Activated gamma-delta T cell (primary cell): Measurements from ENCODE around the gene ZNF385B.

Experiments used
- DNase-seq: peaks from one replicate; lab custom pipeline; 2025; lab: John Stamatoyannopoulos, UW

The ZNF385B gene

DNA sequence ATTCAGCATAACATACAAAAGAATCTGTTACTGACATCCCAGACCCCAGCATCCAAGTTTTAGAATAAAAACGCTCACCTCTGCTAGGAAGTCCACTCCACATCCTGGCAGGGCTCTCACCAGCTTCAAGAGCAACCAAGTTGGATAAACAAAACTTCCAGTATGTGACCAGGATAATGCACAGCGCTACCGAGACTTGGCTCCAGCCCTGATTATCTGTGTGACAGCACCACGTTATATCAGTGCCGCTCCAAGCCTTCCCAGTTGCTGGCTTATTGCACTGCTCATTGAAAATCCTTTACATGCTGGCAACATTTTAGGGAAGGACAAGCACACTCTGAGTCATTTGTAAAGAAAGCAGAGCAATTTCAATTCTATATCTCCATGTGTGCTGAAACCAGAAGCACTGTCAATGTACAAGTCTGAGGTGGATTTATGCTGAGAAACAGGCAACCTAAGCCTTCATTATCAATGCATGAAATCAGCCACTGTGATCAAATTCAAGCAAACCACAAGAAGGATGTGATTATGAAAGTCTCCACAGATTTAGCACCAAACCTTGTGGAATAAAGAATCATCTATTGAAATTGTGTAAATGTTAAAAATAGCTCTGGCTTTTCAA lies 115.7 kb downstream of the ZNF385B start:
- no peak for DNase-seq

GRCh38 chr2:179744401-179744800 lies 117.0 kb downstream of the ZNF385B start:
- DNase-seq: no peak

- DNase-seq: no peak
Observed at GRCh38 chr2:179741317-179741716, 120.1 kb downstream of the ZNF385B start.

DNA sequence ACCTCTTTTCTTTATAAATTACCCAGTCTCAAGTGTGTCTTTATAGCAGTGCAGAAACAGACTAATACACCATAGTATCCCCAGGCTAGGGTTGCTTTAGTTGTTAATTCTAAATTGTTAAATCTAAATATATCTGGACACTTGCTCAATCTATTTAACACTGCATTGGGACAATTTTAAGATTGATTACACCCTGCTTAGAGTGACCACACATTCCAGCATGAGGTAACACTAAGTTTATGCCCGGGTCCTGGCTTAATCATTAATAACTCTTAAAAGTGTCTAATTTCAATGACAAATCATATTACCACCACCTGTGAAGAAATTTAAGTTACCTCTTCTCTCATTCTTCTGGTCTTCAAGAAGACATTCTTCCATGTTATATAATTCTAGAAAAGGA lies 131.4 kb downstream of the ZNF385B start:
- no peak for DNase-seq

- no peak for DNase-seq
Observed at GRCh38 chr2:179726461-179727180, 134.8 kb downstream of the ZNF385B start.

GRCh38 chr2:179724403-179724802 lies 137.0 kb downstream of the ZNF385B start:
- no peak for DNase-seq

DNA sequence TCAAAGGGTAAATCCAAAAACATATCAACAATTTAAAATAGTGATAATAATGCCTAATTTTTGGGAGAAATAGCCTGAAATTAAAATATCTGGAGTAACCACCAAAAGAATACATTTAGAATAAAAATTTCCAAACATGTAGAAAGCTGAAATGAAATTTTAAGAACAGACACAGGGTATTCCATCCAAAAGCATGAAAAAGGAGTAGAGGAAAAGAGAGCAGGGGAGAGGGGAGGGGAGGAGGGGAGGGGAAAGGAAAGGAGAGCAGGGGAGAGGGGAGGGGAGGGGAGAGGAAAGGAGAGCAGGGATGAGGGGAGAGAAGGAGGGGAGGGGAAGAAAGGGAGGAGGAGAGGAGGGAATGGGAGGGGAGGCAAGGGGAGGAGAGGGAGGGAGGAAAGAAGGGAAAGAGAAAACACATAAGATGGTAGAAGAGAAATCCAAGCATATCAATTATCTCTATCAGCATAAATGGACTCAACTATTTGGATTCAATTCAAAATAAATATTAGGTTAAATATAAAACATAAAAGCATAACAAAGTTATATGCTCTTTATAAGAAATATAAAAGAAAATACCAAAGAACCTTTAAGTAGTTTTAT lies 141.1 kb downstream of the ZNF385B start:
- DNase-seq: no peak

DNA sequence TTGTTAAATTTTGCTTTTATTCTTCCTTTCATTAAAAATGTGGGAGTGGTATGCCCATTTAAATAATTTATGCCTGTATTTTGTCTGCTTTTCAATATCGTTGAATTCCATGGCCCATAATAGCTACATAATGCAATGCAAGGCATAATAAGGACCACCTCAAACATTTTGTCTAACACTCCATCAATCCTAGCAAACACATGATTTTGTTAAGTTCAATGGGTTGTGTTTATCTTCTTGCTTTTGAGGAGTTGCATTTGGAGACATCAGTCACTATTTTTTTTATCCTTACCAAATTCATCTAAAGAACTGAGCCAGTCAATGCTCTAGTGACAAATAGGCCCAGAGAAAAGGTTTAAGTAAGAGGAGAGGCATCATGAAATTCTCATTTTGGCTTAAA lies 145.5 kb downstream of the ZNF385B start:
- no peak for DNase-seq

- DNase-seq: no peak
Observed at GRCh38 chr2:179715196-179715595, 146.2 kb downstream of the ZNF385B start.

GRCh38 chr2:179712825-179713224 lies 148.6 kb downstream of the ZNF385B start:
- DNase-seq: no peak

DNA sequence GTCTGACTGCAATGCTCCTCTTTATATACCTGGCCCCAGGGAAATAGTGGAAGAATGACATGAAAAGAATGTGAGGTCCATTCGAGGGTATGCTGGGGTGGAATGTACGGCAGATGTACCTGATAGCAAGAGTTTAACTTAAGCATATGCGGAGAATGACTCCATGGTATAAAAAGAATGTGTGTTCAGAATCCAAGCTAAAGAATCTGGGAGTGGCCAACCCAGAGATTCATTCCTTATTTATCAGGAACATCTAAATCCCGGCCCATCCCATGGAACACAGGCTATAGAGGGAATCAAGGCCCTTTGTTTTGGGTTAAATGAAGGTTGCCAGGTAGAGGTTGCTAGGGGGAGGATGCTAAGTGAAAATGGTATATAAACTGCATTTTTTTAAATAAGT lies 150.0 kb downstream of the ZNF385B start:
- DNase-seq: no peak

DNA sequence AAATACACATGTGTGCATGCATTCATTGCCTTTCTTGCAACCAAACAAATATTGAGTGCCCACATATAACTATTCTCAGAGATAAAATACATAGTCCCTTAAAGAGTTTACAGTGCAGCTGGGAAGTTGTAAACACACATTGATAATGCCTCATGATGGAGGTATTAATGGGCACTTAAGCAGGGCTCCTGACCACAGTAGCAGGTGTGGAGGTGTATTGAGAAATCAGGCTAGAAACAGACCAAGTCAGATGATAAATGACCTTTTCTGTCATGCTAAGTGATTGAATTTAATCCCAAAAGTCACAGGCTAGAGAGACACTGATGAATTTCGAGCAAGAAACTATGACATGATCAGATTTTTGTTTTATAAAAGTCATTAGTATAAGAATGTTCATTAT lies 157.7 kb downstream of the ZNF385B start:
- no peak for DNase-seq

GRCh38 chr2:179702912-179703311 lies 158.5 kb downstream of the ZNF385B start:
- no peak for DNase-seq

DNA sequence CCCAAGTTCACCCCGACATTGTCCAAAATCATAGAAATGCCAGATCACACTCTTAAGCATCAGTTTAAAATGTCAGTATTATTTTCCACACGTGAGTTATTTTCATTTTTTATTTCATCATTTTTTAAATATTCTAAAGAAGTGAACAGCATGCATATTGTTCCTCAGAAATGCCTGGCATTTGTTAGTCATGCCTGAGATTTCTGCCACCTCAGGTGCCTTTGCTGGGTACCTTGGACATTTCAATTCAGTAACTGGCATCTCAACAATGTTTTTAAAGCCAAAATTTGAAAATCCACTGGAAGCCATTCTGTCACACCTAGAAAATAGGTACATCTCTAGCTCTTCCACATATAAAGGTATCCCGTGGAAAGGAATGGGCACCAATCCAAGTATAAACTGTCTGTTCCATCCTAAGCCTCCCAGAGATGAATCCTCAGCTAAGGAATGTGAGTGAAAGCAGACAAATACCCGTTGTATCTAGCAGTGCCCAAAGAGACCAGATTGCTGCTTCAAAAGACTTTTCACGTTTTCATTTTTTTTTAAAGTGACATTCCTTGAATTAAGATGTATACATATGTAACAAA lies 159.8 kb downstream of the ZNF385B start:
- no peak for DNase-seq

GRCh38 chr2:179695486-179695885 lies 165.9 kb downstream of the ZNF385B start:
- DNase-seq: no peak

DNA sequence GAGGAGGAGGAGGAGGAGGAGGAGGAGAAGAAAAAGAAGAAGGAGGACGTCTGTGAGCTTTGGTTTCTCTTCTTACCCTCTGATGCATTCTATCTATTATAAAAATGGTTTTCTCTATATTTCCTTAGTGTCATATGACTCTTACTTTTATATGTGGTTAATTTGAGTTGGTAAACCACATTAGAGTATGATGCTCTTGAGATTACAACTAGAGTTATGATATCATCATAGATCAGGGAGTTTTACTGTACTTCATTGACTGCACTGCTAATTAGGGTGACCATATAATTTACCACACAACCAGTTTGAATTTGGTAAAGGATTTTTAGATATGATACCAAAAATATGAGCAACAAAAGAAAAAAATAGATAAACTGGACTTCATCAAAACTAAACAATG lies 166.4 kb downstream of the ZNF385B start:
- no peak for DNase-seq

DNA sequence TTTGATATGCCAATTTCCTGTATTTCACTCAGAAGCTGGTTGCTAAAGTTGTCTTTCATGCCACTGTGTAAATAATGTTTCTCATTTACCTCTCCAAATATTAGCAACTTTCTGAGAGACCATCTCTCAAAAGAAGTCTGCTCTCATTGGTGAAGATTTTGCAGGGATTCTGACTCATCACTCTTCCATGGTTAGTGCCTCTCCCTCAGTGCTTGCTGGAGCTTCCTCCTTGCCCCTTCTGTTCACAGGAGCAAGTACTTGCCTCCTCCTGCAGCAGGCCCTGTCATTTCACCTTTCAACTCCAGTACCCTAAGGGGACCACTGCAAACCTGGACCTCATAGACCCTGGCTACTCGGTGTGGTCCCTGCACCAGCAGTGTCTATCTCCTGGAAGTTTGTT lies 168.8 kb downstream of the ZNF385B start:
- DNase-seq: no peak

GRCh38 chr2:179692043-179692442 lies 169.4 kb downstream of the ZNF385B start:
- DNase-seq: no peak

- DNase-seq: no peak
Observed at GRCh38 chr2:179691235-179691634, 170.2 kb downstream of the ZNF385B start.

DNA sequence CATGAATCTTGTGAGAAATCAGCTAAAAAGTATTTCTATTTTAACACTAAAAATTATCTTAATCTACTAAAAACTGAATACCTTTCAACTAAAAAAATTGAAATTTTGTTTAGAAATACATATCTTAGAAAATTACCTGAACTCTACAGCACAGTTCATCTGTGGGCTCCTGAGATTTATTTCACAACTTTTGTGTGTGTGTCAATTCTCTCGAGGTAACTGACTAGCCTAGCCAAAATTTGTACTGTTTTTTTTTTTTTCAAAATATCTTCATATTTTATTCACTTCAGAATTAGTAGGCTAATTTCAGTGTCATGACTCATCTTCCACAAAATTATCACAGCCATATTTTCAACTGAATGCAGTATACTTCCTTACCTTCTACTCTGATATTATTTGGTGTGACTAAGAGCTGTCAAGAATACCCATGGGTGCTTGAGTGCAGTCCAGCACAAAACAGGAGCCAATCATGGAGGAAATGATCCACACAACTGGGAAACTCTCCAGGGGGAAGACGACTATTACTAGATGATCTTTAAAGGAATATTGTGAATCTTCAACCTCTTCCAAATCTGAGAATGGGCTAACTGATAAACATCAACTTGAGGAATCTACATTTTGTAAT lies 174.6 kb downstream of the ZNF385B start:
- no peak for DNase-seq

- no peak for DNase-seq
Observed at GRCh38 chr2:179686069-179686468, 175.3 kb downstream of the ZNF385B start.

- DNase-seq: no peak
Observed at GRCh38 chr2:179685146-179685545, 176.3 kb downstream of the ZNF385B start.

DNA sequence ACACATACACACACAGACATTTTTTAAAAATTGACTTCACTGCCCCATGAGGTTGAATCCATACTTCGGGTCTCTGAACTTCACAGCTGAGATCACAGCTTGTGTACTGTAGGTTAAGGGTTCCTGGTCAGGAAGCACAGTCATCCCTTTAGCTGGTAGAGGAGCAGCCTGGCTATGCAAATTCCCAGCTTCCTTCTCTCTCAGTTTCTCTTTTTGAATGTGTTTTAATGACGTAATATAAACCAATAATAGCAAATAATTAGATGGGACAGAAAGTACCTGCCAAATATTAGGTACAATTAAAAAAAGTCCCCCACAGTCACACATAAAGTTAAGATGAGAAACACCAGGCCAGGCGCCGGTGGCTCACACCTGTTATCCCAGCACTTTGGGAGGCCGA lies 178.7 kb downstream of the ZNF385B start:
- DNase-seq: no peak
